HG02623 (cell line): Measurements from ENCODE around the gene SLC25A15.

ENCODE experiments used
- ATAC-seq: cut with Tn5 transposase; IDR thresholded peaks from one replicate; pipeline ENCODE4 v1.9.1; 2021; ENCODE audit warnings: moderate library complexity; ENCODE audit not compliant: unreplicated experiment

The SLC25A15 gene

GRCh38 chr13:40789275-40790153 is at the start of gene SLC25A15:
TSS of gene SLC25A15 (plus strand) at chr13:40789611. CDS start at chr13:40793227, 3,616 bp downstream.
- ATAC-seq = peak; percentile 90

GRCh38 chr13:40749327-40749726 is 40.1 kb upstream of the SLC25A15 start:
- ATAC-seq = no peak

GRCh38 chr13:40755082-40755700 is 34.2 kb upstream of the SLC25A15 start:
- no peak for ATAC-seq

GRCh38 chr13:40756042-40756441 is 33.4 kb upstream of the SLC25A15 start:
- peak; percentile 60 for ATAC-seq

- ATAC-seq = no peak
Measured at GRCh38 chr13:40758811-40759210, 30.6 kb upstream of the SLC25A15 start.

GRCh38 chr13:40762849-40763248 is 26.6 kb upstream of the SLC25A15 start:
- ATAC-seq = no peak

GRCh38 chr13:40764587-40765403 is 24.6 kb upstream of the SLC25A15 start:
- ATAC-seq = no peak

- ATAC-seq = no peak
Measured at GRCh38 chr13:40765602-40766001, 23.8 kb upstream of the SLC25A15 start.

- no peak for ATAC-seq
Measured at GRCh38 chr13:40769970-40770369, 19.4 kb upstream of the SLC25A15 start.

- no peak for ATAC-seq
Measured at GRCh38 chr13:40770609-40770933, 18.8 kb upstream of the SLC25A15 start.

GRCh38 chr13:40770934-40771618 is 18.3 kb upstream of the SLC25A15 start, which contains the start of gene MRPS31:
TSS of gene MRPS31 (minus strand) at chr13:40771190. CDS start at chr13:40771136, 54 bp downstream.
- peak; percentile 95 for ATAC-seq

- ATAC-seq = no peak
Measured at GRCh38 chr13:40772765-40773473, 16.5 kb upstream of the SLC25A15 start.

- ATAC-seq = no peak
Measured at GRCh38 chr13:40774672-40775071, 14.7 kb upstream of the SLC25A15 start.

- no peak for ATAC-seq
Measured at GRCh38 chr13:40776232-40776631, 13.2 kb upstream of the SLC25A15 start.

GRCh38 chr13:40776681-40777165 is 12.7 kb upstream of the SLC25A15 start:
- ATAC-seq = peak; percentile 46

- peak; percentile 80 for ATAC-seq
Measured at GRCh38 chr13:40777166-40777808, 12.1 kb upstream of the SLC25A15 start.

GRCh38 chr13:40777809-40778175 is 11.6 kb upstream of the SLC25A15 start:
- ATAC-seq = no peak

- ATAC-seq = no peak
Measured at GRCh38 chr13:40779049-40779448, 10.4 kb upstream of the SLC25A15 start.

- no peak for ATAC-seq
Measured at GRCh38 chr13:40779796-40780285, 9.6 kb upstream of the SLC25A15 start.
